Gastrocnemius medialis (tissue), 4 donors: ENCODE measurements around the gene HADHB. TPM values are rescaled to one million over a fixed set of nuclear protein-coding genes. Genes with fewer than 3 reads are reported as not detected.
A peak's percentile ranks its signal among the peaks of the same experiment; 100 is the strongest.
"Not testable (repeated sequence)": the region's sequence is repeated elsewhere in the genome, so short reads cannot be mapped to it uniquely, and the experiment has no call there.

Source experiments
- ATAC-seq, 2 donors: fragments of 150-250 bp; one replicate each; pipeline ENCODE4 v1.9.1; 2016
- DNase-seq, 2 donors: peaks; one replicate each; pipeline ENCODE4 v3.0.0-alpha.2; 2019
- H3K27ac ChIP-seq, 4 donors: fragments of 200-600 bp; sonication (generic); 1 replicate in 1 of 4; 2 replicates in 3 of 4; pipeline ENCODE4 v1.5.1; 2016 to 2018; ENCODE audit warnings: mild to moderate bottlenecking in 2 of 4, moderate library complexity in 1 of 4
- H3K27me3 ChIP-seq, 3 donors: fragments of 200-600 bp; sonication (generic) in 2 of 3; 1 replicate in 1 of 3; 2 replicates in 2 of 3; pipeline versions ENCODE4 v1.5.1 to v1.6.0; 2016 to 2019; ENCODE audit warnings: mild to moderate bottlenecking in 1 of 3, moderate library complexity in 1 of 3
- H3K36me3 ChIP-seq, 2 donors: fragments of 200-600 bp; sonication (generic) in 1 of 2; one replicate each; pipeline ENCODE4 v1.5.1; 2017 to 2018
- H3K4me1 ChIP-seq, 2 donors: fragments of 200-600 bp; sonication (generic) in 1 of 2; one replicate each; pipeline ENCODE4 v1.5.1; 2016 to 2017; ENCODE audit warnings: mild to moderate bottlenecking in 2 of 2
- H3K4me3 ChIP-seq, 4 donors: fragments of 200-600 bp; sonication (generic) in 3 of 4; 1 replicate in 1 of 4; 2 replicates in 3 of 4; pipeline ENCODE4 v1.5.1; 2016 to 2019; ENCODE audit warnings: mild to moderate bottlenecking in 2 of 4
- H3K9me3 ChIP-seq, 3 donors: fragments of 200-600 bp; sonication (generic) in 2 of 3; 1 replicate in 1 of 3; 2 replicates in 2 of 3; pipeline ENCODE4 v1.5.1; 2016 to 2019
- POLR2A ChIP-seq, 2 donors: fragments of 450-650 bp; IDR thresholded peaks; one replicate each; pipeline ENCODE4 v1.6.1; 2017; ENCODE audit warnings: antibody characterized with exemption in 2 of 2, mild to moderate bottlenecking in 2 of 2, moderate library complexity in 2 of 2
- in situ Hi-C, 4 donors: fragments of 200-750 bp; cut with MboI; loops; one replicate each; pipeline versions ENCODE4 v1.15.0 to v1.8.0; 2017; ENCODE audit warnings: low sequenced_read_pairs in 4 of 4
- intact Hi-C: fragments of 100-400 bp; cut with DNase I; formaldehyde crosslinking; loops from one replicate; pipeline ENCODE4 v1.15.1; 2023; ENCODE audit warnings: low total_unique reads
- total RNA-seq, 4 donors: library from RNA; depleted of rRNA; stranded (reverse); fragments of >200 nt; gene quantifications; one replicate each; pipeline versions ENCODE4 v1.1.0 to v1.2.3, GENCODE V29; 2016
- TF ChIP-seq, protein P1 (sequence below), 5 experiments: fragments of 450-650 bp in 3 of 5; fragments of 200-600 bp in 2 of 5; sonication (generic) in 2 of 5; IDR thresholded peaks in 4 of 5; conservative IDR thresholded peaks in 1 of 5; 1 replicate in 4 of 5; 2 replicates in 1 of 5; pipeline ENCODE4 v1.5.1; 2016 to 2019; ENCODE audit warnings: antibody characterized with exemption in 5 of 5, mild to moderate bottlenecking in 3 of 5, moderate library complexity in 3 of 5

HADHB gene
- total RNA-seq, 4 donors from 2014 or later = 719 to 936 (median 781) TPM

DNA sequence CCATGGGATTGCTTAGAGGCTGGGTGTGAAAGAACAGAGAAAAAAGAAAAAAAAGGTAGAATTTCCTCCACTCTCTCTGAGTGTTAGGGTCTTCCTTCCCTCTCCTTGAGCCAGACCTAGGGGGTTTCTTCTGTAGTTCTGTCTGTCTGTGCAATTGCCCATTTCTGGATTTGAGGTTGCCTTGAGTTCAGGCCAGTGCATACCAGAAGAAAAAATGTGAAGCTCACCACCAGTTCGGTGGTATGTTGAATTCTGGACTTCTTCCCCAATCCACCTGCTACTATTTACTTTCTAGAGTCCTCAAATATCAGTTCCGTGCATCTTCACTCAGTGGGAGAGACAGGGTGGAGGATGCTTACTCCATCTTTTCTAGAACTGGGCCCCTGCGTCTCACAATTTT, 85.9 kb downstream of the HADHB start:
- Histone ChIP-seq H3K4me1 (no peaks in the 10 kb centered on the region), H3K4me3 (no peak overlapping the region), H3K36me3 (no peaks in the 10 kb centered on the region), H3K9me3 (no peaks in the 10 kb centered on the region), H3K27me3 (no peaks in the 10 kb centered on the region), H3K27ac (no peak overlapping the region)
- no peak for DNase-seq
- peak in 1 of 2 donors; percentile 5 for ATAC-seq
- TF ChIP-seq, protein P1, sequence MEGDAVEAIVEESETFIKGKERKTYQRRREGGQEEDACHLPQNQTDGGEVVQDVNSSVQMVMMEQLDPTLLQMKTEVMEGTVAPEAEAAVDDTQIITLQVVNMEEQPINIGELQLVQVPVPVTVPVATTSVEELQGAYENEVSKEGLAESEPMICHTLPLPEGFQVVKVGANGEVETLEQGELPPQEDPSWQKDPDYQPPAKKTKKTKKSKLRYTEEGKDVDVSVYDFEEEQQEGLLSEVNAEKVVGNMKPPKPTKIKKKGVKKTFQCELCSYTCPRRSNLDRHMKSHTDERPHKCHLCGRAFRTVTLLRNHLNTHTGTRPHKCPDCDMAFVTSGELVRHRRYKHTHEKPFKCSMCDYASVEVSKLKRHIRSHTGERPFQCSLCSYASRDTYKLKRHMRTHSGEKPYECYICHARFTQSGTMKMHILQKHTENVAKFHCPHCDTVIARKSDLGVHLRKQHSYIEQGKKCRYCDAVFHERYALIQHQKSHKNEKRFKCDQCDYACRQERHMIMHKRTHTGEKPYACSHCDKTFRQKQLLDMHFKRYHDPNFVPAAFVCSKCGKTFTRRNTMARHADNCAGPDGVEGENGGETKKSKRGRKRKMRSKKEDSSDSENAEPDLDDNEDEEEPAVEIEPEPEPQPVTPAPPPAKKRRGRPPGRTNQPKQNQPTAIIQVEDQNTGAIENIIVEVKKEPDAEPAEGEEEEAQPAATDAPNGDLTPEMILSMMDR (IDR thresholded peaks at IDR 0.05 in 4 of 5, conservative IDR thresholded peaks at IDR 0.05 in 1 of 5) = no peak
- TF ChIP-seq POLR2A (IDR thresholded peaks at IDR 0.05) = no peak
- in situ Hi-C loops (loop anchor here (5.0 to 25.0 kb wide), 5 partner anchors 88 to 368 kb away; partner anchors contain the start of genes HADHA (in 1 of the 4), HADHB (in 1 of the 4) and KIF3C (in 1 of the 4)), intact Hi-C loops (loop anchor here (2.0 to 10.0 kb wide), 5 partner anchors 56 to 380 kb away; no protein-coding TSS in a partner anchor)

DNA sequence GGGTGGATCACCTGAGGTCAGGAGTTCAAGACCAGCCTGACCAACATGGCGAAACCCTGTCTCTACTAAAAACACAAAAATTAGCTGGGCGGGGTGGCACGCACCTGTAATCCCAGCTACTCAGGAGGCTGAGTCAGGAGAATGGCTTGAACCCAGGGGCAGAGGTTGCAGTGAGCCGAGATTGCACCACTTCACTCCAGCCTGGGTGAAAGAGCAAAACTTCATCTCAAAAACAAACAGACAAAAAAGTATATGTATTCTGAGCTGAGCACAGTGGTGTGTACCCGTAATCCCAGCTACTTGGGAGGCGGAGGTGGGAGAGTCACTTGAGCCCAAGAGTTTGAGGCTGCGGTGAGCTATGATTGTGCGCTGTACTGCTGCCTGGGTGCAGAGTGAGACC, 86.6 kb downstream of the HADHB start:
- intact Hi-C loops (loop anchor here (2.0 to 10.0 kb wide), 5 partner anchors 57 to 381 kb away; no protein-coding TSS in a partner anchor), in situ Hi-C loops (loop anchor here (5.0 to 25.0 kb wide), 5 partner anchors 89 to 369 kb away; partner anchors contain the start of genes HADHA (in 1 of the 4), HADHB (in 1 of the 4) and KIF3C (in 1 of the 4))
- H3K27ac ChIP-seq, H3K9me3 ChIP-seq, H3K4me3 ChIP-seq, ATAC-seq, H3K27me3 ChIP-seq, H3K4me1 ChIP-seq, DNase-seq, H3K36me3 ChIP-seq: not testable (repeated sequence)

DNA sequence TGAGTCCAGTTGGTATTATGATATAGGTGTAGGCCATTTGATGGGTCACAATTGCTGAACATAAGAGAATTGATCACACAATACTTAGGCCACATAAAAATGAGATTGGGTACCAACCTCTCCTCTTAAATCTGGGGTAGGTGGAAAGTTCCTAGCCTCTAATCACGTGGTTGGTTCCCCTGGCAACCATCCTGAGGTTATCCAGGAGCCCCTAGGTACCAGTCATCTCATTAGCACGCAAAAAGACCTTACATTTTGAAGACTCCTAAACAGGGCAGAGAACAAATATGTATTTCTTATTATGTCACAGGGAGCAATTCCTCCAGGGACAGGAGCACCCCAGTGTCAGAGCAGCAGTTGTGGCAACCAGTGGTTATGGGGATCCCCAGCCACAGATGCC, 88.6 kb downstream of the HADHB start:
- no peaks in the 10 kb centered on the region for H3K4me1 ChIP-seq
- TF ChIP-seq, protein P1 (IDR thresholded peaks at IDR 0.05 in 4 of 5, conservative IDR thresholded peaks at IDR 0.05 in 1 of 5) = no peak
- TF ChIP-seq POLR2A (IDR thresholded peaks at IDR 0.05) = no peak
- DNase-seq (no peak), ATAC-seq (no peak)
- intact Hi-C loops (loop anchor here (10.0 kb wide), 1 partner anchor 248 kb away; no protein-coding TSS in a partner anchor), in situ Hi-C loops (loop anchor here (5.0 to 25.0 kb wide), 5 partner anchors 91 to 371 kb away; partner anchors contain the start of genes HADHA (in 1 of the 4), HADHB (in 1 of the 4) and KIF3C (in 1 of the 4))
- H3K27ac ChIP-seq = no peak overlapping the region
- no peaks in the 10 kb centered on the region for H3K9me3 ChIP-seq
- no peak overlapping the region for H3K4me3 ChIP-seq
- no peaks in the 10 kb centered on the region for H3K36me3 ChIP-seq
- H3K27me3 ChIP-seq = no peaks in the 10 kb centered on the region

DNA sequence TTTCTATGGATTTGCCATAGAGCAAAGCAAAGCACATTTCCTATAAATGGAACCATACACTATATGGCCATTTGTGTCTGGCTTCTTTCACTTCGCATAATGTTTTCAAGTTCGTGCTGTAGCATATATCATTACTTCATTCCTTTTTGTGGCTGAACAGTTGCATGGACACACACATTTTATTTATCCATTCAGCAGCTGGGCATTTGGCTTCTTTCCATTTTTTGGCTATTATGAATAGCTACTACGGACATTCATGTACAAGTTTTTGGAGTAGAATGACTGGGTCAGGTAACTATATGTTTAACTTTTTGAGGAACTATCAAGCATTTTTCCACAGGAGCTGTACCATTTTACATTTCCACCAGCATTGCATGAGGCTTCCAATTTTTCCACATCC, 90.5 kb downstream of the HADHB start:
- DNase-seq (no peak), ATAC-seq (no peak)
- Histone ChIP-seq H3K27me3 (no peaks in the 10 kb centered on the region), H3K36me3 (no peaks in the 10 kb centered on the region), H3K4me3 (no peak overlapping the region), H3K9me3 (no peaks in the 10 kb centered on the region), H3K27ac (no peak overlapping the region), H3K4me1 (no peaks in the 10 kb centered on the region)
- TF ChIP-seq POLR2A (IDR thresholded peaks at IDR 0.05) = no peak
- TF ChIP-seq, protein P1 (IDR thresholded peaks at IDR 0.05 in 4 of 5, conservative IDR thresholded peaks at IDR 0.05 in 1 of 5) = no peak
- intact Hi-C loops = loop anchor here (10.0 kb wide), 1 partner anchor 250 kb away; no protein-coding TSS in a partner anchor
- in situ Hi-C loops = loop anchor here (10.0 to 25.0 kb wide), 4 partner anchors 100 to 373 kb away; partner anchors contain the start of gene KIF3C (in 1 of the 4)

DNA sequence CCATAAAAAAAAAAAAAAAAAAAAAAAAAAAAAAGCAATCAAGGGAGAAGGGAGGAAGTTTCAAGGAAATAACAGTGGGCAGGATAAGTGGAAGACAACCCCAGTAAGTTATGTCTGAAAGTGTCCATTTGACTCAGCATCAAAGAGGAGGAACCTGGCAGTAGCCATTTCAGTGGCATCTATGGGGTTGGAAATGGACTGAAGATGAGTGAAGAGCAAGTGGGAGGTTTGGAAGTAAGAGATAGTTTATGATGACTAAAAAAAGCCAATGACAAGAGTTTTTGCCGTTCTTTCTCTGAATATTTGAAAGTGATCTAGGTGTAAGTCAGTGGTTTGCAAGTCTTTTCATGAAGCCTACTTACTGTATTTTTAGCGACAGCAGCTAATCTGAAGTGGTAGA, 92.0 kb downstream of the HADHB start:
- H3K27me3 ChIP-seq = no peaks in the 10 kb centered on the region
- H3K4me1 ChIP-seq = no peaks in the 10 kb centered on the region
- DNase-seq (no peak), ATAC-seq (no peak)
- H3K36me3 ChIP-seq = no peaks in the 10 kb centered on the region
- H3K27ac ChIP-seq = no peak overlapping the region
- TF ChIP-seq, protein P1 (IDR thresholded peaks at IDR 0.05 in 4 of 5, conservative IDR thresholded peaks at IDR 0.05 in 1 of 5) = no peak
- TF ChIP-seq POLR2A (IDR thresholded peaks at IDR 0.05) = no peak
- intact Hi-C loops (loop anchor here (10.0 kb wide), 1 partner anchor 252 kb away; no protein-coding TSS in a partner anchor), in situ Hi-C loops (loop anchor here (10.0 to 25.0 kb wide), 4 partner anchors 102 to 374 kb away; partner anchors contain the start of gene KIF3C (in 1 of the 4))
- H3K4me3 ChIP-seq = no peak overlapping the region
- no peaks in the 10 kb centered on the region for H3K9me3 ChIP-seq
